ENCODE data around the gene IFITM1. TPM values are rescaled to one million over a fixed set of nuclear protein-coding genes. Genes with fewer than 3 reads are reported as not detected.

The IFITM1 gene
- total RNA-seq, 6 donors from 2014 or later: 16.8 to 119 (median 74.5) TPM

DNA sequence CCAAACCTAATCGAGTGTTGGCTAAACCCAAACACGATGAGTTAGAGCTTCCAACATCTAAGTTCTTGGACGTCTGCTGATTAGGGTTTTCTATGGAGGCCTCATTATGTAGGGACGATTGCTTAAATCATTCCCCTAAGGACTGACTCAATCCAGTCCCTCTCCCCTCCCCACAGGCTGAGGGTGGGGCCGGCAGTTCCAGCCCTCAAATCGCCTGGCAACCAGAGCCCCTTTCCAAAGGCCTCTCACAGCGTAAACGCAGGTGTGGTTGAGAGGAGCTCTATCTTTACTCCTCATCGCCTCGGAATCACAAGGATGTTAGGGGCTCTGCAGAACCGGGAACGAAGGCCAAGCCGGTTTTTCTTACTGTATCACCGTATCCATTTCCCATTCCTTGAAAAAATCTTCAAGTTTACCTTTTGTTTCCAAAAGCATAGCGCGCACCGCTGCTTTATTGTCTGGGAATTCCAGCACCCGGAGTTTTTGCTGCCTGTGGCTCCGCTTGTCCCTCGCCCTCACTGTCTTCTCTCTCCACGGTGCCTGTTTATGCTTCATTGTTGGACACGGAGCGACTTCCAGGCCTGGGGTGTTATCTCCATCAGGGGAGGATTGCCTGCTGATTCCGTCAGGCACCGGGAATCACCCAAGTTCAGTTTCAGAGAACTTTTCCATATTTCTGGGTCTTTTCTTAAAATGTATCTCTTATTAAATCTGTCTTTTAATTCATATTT lies 20.6 kb downstream of the IFITM1 start:
- H3K27me3 ChIP-seq: no peaks in the 10 kb centered on the region
- no peaks in the 10 kb centered on the region for H3K36me3 ChIP-seq
- no peaks in the 10 kb centered on the region for H3K9me3 ChIP-seq
- WGBS, 2 donors: 66 to 71% methylated on average over 25 of the region's 25 CpGs
- peaks cover 12 to 16% (median 14%) of the 10 kb centered on the region in 4 donors for H3K4me1 ChIP-seq
- ATAC-seq (ENCODE audit: low FRiP score in 2 of 2) (peak in 1 of 2 donors; percentile 73), DNase-seq (no peak)
- H3K27ac ChIP-seq: no peak overlapping the region
- no peak for TF ChIP-seq EP300 (IDR thresholded peaks at IDR 0.05)
- no peak for TF ChIP-seq POLR2AphosphoS5 (IDR thresholded peaks at IDR 0.05)
- TF ChIP-seq POLR2A (IDR thresholded peaks at IDR 0.05): no peak
- TF ChIP-seq, protein P1, sequence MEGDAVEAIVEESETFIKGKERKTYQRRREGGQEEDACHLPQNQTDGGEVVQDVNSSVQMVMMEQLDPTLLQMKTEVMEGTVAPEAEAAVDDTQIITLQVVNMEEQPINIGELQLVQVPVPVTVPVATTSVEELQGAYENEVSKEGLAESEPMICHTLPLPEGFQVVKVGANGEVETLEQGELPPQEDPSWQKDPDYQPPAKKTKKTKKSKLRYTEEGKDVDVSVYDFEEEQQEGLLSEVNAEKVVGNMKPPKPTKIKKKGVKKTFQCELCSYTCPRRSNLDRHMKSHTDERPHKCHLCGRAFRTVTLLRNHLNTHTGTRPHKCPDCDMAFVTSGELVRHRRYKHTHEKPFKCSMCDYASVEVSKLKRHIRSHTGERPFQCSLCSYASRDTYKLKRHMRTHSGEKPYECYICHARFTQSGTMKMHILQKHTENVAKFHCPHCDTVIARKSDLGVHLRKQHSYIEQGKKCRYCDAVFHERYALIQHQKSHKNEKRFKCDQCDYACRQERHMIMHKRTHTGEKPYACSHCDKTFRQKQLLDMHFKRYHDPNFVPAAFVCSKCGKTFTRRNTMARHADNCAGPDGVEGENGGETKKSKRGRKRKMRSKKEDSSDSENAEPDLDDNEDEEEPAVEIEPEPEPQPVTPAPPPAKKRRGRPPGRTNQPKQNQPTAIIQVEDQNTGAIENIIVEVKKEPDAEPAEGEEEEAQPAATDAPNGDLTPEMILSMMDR (IDR thresholded peaks at IDR 0.05): no peak
- H3K4me3 ChIP-seq: no peak overlapping the region

DNA sequence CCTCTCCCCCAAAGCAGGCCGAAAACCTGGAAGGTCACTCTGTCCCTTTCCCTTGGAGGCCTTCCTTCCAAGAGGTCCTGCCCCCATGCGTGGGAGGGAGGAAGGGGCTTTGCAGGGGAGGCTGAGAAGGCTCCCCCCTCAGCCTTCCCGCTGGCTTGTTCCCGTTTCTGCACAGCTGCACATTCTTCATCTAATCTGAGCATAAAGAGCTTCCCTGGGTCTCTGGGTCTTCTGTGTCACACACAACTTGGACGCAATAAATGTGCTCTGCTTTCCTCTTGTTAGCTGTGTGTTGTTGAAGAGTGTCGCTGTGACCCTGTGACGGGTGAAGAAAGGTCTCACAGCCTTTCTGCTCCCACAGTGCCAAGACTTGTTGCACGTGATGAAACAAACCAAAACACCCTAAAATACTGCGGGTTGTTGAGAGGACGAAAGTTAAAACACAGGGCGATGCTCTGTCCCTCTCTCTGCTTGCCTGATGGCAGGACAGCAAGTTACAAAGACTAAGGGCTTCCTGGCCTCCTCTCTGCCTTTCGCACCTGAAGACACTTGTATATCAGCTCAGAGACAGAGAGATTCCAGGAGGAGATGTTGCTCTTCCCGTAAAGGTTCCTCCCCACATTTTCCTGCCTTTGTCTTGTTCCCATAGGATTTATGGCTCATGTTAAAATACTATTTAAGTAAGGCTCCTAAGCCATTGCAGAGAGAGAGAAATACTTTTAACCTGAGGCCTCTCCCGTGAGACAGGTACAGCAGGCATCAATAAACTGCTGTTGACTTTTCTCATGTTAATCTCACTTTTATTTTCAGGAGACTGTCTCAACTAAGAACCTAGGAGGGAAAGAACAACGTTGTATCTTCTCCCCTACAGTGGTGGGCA lies 22.2 kb downstream of the IFITM1 start:
- Histone ChIP-seq H3K4me1 (peaks cover 12 to 16% (median 14%) of the 10 kb centered on the region in 4 donors), H3K27ac (peak overlapping the region; percentile 53 to 82 (median 69)), H3K9me3 (no peaks in the 10 kb centered on the region), H3K4me3 (no peak overlapping the region), H3K27me3 (no peaks in the 10 kb centered on the region), H3K36me3 (no peaks in the 10 kb centered on the region)
- ATAC-seq (ENCODE audit: low FRiP score in 2 of 2) (peak in 1 of 2 donors; percentile 30), DNase-seq (no peak)
- 49 to 57% methylated on average over 10 to 15 of the region's 15 CpGs for WGBS, 2 donors
- TF ChIP-seq POLR2A (IDR thresholded peaks at IDR 0.05) (no peak), POLR2AphosphoS5 (IDR thresholded peaks at IDR 0.05) (peak in 1 of 2 donors; percentile 24)

DNA sequence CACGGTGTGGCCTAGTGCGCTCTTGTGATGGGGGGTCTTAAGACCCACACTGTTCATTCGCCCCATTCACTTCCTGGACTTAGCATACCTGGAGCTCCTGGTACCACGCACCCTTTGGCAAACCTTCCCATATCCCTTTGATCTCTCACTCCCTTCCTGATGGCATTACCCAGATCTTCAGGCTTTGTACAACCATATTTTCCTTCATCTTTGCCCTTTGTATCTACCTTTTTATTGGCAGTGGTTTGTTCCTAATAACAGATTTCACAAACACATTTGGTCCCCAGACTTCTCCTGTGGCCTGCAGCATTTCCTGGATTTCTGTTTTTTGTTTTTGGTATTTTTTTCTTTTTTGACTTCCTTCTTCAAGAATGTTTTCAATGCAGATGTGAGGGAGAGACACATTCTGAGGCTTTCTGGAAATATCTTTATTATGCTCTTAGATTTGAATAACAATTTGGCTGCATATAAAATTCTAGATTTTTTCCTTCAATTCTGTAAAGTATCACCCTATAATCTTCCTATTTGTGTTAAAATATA lies 22.9 kb downstream of the IFITM1 start:
- Histone ChIP-seq H3K4me1 (peaks cover 14 to 16% (median 15%) of the 10 kb centered on the region in 4 donors), H3K27ac (peak overlapping the region in 3 of 4 donors; percentile 63 to 82 (median 75)), H3K4me3 (no peak overlapping the region), H3K36me3 (no peaks in the 10 kb centered on the region), H3K27me3 (no peaks in the 10 kb centered on the region), H3K9me3 (no peaks in the 10 kb centered on the region)
- TF ChIP-seq, protein P1 (IDR thresholded peaks at IDR 0.05): no peak
- TF ChIP-seq POLR2A (IDR thresholded peaks at IDR 0.05): no peak
- TF ChIP-seq EP300 (IDR thresholded peaks at IDR 0.05): no peak
- no peak for TF ChIP-seq POLR2AphosphoS5 (IDR thresholded peaks at IDR 0.05)
- ATAC-seq (ENCODE audit: low FRiP score in 2 of 2) (peak in 1 of 2 donors; percentile 40), DNase-seq (no peak)
- 78 to 87% methylated on average over 4 of the region's 4 CpGs for WGBS, 2 donors

DNA sequence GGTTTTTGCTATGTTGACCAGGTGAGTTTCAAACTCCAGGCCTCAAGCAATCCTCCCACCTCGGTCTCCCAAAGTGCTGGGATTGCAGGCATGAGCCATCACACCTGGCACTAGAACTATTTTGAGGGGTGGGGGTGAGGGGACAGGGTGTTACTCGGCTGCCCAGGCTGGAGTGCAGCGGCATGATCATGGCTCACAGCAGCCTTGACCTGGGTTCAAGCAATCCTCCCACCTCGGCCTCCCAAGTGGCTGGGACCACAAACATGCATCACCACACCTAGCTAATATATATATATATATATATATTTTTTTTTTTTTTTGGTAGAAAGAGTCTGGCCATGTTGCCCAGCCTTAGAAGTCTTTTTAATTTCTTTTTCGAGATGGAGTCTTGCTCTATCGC lies 23.9 kb downstream of the IFITM1 start:
- Histone ChIP-seq H3K9me3 (no peaks in the 10 kb centered on the region), H3K27ac (no peak overlapping the region), H3K4me1 (peaks cover 14 to 16% (median 15%) of the 10 kb centered on the region in 4 donors), H3K27me3 (no peaks in the 10 kb centered on the region), H3K36me3 (no peaks in the 10 kb centered on the region), H3K4me3 (no peak overlapping the region)
- WGBS, 2 donors: 95 to 96% methylated on average over 6 of the region's 6 CpGs
- DNase-seq (no peak), ATAC-seq (ENCODE audit: low FRiP score in 2 of 2) (no peak)
- no peak for TF ChIP-seq EP300 (IDR thresholded peaks at IDR 0.05)
- TF ChIP-seq, protein P1 (IDR thresholded peaks at IDR 0.05): no peak
- no peak for TF ChIP-seq POLR2AphosphoS5 (IDR thresholded peaks at IDR 0.05)
- no peak for TF ChIP-seq POLR2A (IDR thresholded peaks at IDR 0.05)

DNA sequence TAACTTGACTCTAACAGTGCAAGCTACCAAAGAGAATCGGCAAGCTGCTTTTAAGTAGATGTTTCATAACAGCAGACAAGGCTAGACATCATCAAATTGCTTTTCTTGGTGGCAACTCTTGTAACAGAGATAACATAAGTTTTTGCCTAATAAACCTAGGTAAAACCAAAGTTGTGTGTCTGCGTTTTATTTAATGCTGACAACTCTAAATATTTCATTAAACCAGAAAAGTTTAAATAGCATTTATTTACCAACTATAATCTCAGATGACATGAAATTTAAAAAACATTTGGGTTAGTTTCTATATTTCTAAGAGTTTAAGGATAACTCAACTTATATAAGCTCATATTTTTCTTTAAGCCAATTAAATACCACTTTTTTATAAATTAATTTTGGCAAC lies 26.1 kb downstream of the IFITM1 start:
- no peak overlapping the region for H3K27ac ChIP-seq
- TF ChIP-seq EP300 (IDR thresholded peaks at IDR 0.05) (no peak), POLR2A (IDR thresholded peaks at IDR 0.05) (no peak), POLR2AphosphoS5 (IDR thresholded peaks at IDR 0.05) (no peak)
- TF ChIP-seq, protein P1 (IDR thresholded peaks at IDR 0.05): no peak
- no peaks in the 10 kb centered on the region for H3K9me3 ChIP-seq
- WGBS, 2 donors: 92 to 95% methylated on average over 2 of the region's 2 CpGs
- no peaks in the 10 kb centered on the region for H3K36me3 ChIP-seq
- peaks cover 14 to 16% (median 15%) of the 10 kb centered on the region in 4 donors for H3K4me1 ChIP-seq
- no peaks in the 10 kb centered on the region for H3K27me3 ChIP-seq
- no peak overlapping the region for H3K4me3 ChIP-seq
- ATAC-seq (ENCODE audit: low FRiP score in 2 of 2) (no peak), DNase-seq (no peak)
